GM13976 (cell line): Measurements from ENCODE around the gene NARS2.

Source experiments
- DNase-seq: peaks from one replicate; pipeline ENCODE4 v3.0.0; 2012; ENCODE audit warnings: low spot score
- in situ Hi-C: fragments of 300-500 bp; cut with MboI; formaldehyde crosslinking; loops from one replicate; pipeline ENCODE4 v1.12.0; 2022; ENCODE audit warnings: low sequenced_read_pairs, mixed read lengths, inconsistent platforms; ENCODE audit not compliant: unreplicated experiment
- TF ChIP-seq, protein P1 (sequence below): IDR thresholded peaks from 2 replicates; pipeline ENCODE4 v1.5.1; 2012; ENCODE audit warnings: borderline replicate concordance, mild to moderate bottlenecking; ENCODE audit not compliant: insufficient read depth; ENCODE audit errors: extremely low read depth, missing control alignments, control extremely low read depth

NARS2 gene

DNA sequence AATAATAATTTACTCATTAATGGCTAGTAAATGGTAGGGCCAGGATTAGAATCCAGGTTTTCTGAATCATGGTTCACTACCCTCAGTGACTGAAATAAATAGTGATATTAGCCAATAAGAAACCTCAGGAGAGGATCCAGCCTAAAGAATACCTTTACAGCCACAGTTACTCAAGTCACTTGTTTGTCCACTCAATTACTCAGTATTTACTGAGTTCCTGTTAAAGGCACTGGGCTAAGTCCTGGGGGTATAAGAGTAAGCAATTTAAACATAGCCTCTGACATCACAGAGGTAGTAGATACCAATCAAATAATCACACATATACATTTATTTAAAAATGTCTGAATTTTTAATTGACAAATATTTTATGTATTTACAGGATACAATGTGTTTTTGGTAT, 100.2 kb downstream of the NARS2 start:
- TF ChIP-seq, protein P1, sequence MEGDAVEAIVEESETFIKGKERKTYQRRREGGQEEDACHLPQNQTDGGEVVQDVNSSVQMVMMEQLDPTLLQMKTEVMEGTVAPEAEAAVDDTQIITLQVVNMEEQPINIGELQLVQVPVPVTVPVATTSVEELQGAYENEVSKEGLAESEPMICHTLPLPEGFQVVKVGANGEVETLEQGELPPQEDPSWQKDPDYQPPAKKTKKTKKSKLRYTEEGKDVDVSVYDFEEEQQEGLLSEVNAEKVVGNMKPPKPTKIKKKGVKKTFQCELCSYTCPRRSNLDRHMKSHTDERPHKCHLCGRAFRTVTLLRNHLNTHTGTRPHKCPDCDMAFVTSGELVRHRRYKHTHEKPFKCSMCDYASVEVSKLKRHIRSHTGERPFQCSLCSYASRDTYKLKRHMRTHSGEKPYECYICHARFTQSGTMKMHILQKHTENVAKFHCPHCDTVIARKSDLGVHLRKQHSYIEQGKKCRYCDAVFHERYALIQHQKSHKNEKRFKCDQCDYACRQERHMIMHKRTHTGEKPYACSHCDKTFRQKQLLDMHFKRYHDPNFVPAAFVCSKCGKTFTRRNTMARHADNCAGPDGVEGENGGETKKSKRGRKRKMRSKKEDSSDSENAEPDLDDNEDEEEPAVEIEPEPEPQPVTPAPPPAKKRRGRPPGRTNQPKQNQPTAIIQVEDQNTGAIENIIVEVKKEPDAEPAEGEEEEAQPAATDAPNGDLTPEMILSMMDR = no peak
- in situ Hi-C loops = no loop called here
- DNase-seq = no peak

DNA sequence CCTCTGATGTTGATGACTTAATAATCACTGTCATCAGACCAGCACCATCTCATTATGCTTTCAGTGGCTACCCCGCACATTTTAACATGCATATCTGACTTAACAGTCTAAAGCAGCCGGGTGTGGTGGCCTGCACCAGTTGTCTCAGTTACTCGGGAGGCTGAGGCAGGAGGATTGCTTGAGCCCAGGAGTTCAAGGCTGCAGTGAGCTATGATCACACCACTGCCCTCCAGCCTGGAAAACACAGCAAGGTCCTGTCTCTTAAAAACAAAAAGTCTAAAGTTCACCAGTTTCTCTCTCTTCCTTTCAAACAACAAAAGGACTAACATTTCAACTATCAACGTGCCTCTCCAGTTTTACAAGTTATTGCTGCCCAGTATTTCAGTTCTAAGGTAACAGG, 101.8 kb downstream of the NARS2 start:
- TF ChIP-seq, protein P1 = no peak
- in situ Hi-C loops = no loop called here
- DNase-seq = no peak

DNA sequence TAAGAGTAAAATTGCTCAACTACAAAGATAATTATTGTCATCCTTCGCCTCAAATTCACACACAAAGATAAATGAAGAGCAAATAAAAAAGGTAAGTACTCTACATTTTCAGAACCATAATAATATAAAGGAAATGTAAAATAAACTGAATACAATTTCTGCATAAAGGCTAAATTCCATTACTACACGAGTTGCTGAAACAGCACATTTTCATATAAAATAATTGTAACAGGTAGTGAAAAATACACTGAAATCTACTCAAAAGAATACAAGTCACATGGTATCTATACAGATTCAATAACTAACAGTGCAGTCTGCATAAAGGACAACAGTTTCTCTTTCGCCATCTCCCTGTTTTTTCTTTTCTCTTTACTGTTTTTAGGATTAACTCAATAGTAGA, 102.3 kb downstream of the NARS2 start:
- TF ChIP-seq, protein P1 = no peak
- DNase-seq = no peak
- in situ Hi-C loops = no loop called here

DNA sequence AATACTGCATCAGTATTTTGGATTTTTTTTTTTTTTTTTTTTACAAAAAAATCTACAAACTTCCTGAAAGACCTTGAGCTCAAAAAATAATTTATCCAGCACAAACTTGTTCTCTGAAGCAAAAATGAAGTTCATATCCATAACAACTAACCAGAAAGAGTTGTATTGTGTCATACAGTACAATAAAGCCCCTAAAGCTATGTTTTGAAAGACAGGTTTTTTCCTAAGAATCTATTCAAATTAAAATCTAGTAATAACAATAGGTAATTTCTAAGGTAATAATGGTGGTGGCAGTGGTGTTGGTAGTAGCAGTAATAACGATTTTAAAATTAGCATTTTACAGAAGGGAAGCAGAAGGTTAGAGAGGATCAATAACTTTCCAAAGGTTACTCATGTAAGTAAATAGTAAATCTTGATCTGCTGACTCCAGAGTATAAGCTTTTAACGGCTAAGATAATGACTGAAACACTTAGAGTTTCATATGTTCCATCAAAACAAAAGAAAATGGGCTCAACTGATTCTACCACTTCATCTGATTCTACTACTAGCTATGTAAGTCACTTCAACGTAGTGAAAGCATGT, 103.7 kb downstream of the NARS2 start:
- TF ChIP-seq, protein P1 = no peak
- DNase-seq = no peak
- in situ Hi-C loops = no loop called here

DNA sequence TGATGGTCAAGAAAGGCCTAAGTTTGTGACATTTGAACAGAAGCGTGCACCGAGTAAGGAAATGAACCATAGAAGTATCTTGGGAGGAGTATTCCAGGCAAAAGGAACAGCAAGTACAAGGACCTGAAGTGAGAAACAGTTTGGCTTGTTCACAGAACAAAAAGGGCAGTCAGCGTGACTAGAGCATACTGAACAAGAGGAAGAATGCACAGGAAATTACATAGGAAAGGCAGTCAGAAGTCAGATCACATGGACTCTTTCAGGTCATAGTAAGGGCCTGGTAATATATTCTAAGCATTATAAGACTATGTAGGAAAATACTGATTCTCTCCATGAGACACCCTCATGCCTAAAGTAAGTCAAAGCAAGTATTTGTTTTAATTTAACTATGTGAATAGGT, 104.8 kb downstream of the NARS2 start:
- DNase-seq = no peak
- in situ Hi-C loops = no loop called here
- TF ChIP-seq, protein P1 = no peak

DNA sequence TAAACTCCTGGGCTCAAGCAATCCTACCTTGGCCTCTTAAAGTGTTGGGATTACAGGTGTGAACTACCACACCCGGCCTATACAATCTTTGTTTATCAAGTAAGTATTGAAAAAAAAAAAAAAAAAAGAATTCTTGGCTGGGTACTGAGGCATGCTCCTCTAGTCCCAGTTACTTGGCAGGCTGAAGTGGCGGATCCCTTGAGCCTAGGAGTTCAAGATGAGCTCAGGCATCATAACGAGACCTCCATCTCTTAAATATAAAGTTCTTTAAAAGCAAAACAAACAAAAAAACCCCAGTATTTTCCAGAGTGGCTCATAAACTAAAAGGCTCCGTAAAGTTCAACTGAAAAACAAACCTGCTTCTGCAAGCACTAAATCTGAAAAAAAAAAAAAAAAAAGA, 106.7 kb downstream of the NARS2 start:
- in situ Hi-C loops = no loop called here
- TF ChIP-seq, protein P1 = no peak
- DNase-seq = no peak
